Heart left ventricle (tissue), 13 donors: ENCODE measurements around the gene HIPK1.

Experiments
- CTCF ChIP-seq, 12 donors: fragments of 200-600 bp; sonication (generic) in 4 of 12; IDR thresholded peaks; one replicate each; pipeline versions ENCODE4 v1.5.0 to v1.8.0; 2018 to 2022; ENCODE audit warnings: antibody characterized with exemption in 12 of 12, mild to moderate bottlenecking in 5 of 12
- POLR2A ChIP-seq, 2 donors: fragments of 450-650 bp; IDR thresholded peaks; one replicate each; pipeline ENCODE4 v1.6.1; 2017; ENCODE audit warnings: antibody characterized with exemption in 2 of 2, mild to moderate bottlenecking in 2 of 2, moderate library complexity in 2 of 2
- donor health status: ischemic (EF 13 %, LVEDD 7.1; RV severe dilation, severe dysfunction).
- donor health status: DM: no; HTN: yes; CAD: no.
- donor health status: DM: no; HTN: no; CAD: no.
- donor health status: ischemic (EF 25% LVEDD 6.9; RV normal size, moderate dysfunction).
- donor health status: ischemic (EF 25% LVEDD 5.7; RV mildly dilated, moderate dysfunction).
- donor health status: ischemic (EF 35%, LVEDD 5.7; RV mildly dilated, moderate dysfunction).
- donor health status: nonischemic (EF 11% LVEDD 7.7; RV severe dilation, severe dysfunction).
- donor health status: DM: yes; HTN: yes; CAD: no.
- donor health status: PGD.
- donor health status: ischemic (EF 29% LVEDD 5.4; RV normal size, mild dysfunction).
- donor health status: nonischemic (EF 23%, LVEDD 6.1; RV moderate dilation, normal function).

GRCh38 chr1:113912594-113913311, 16.4 kb upstream of the HIPK1 start:
- TF ChIP-seq CTCF (IDR thresholded peaks at IDR 0.05) (no peak), POLR2A (IDR thresholded peaks at IDR 0.05) (no peak)
